ENCODE results near the gene CPNE2.

CPNE2 gene

GRCh38 chr16:57133886-57134285 lies 41.5 kb downstream of the CPNE2 start:
- H3K4me3 ChIP-seq (ENCODE audit: low read length): no peak overlapping the region
- no peak for DNase-seq
- WGBS (ENCODE audit: extremely low coverage, insufficient coverage, low lambda C conversion rate): no CpG with 5 or more reads among the region's 10 CpGs

GRCh38 chr16:57134982-57135381 lies 42.6 kb downstream of the CPNE2 start:
- no peak overlapping the region for H3K27ac ChIP-seq (ENCODE audit: low read depth, low read length)
- no peak overlapping the region for H4K5ac ChIP-seq (ENCODE audit: low read length)
- no peaks in the 10 kb centered on the region for H3K79me1 ChIP-seq (ENCODE audit: low read length)
- H2BK15ac ChIP-seq (replicated peaks; ENCODE audit: low read depth): no peak overlapping the region
- no peak overlapping the region for H4K8ac ChIP-seq (ENCODE audit: low read depth, low read length)
- no peak overlapping the region for H3K18ac ChIP-seq (ENCODE audit: low read length)
- no peaks in the 10 kb centered on the region for H3K79me2 ChIP-seq (ENCODE audit: control insufficient read depth, insufficient read depth, low read length)
- no peak overlapping the region for H2BK120ac ChIP-seq (ENCODE audit: low read depth, low read length)
- H3K4me1 ChIP-seq (ENCODE audit: control insufficient read depth, low read depth, low read length): no peaks in the 10 kb centered on the region
- H3K23ac ChIP-seq (ENCODE audit: low read length): no peak overlapping the region
- no peak overlapping the region for H3K9ac ChIP-seq (ENCODE audit: low read length)
- H2AK5ac ChIP-seq (ENCODE audit: low read length): no peak overlapping the region
- H3K4ac ChIP-seq (ENCODE audit: low read depth, low read length): no peak overlapping the region
- H3K4me2 ChIP-seq (ENCODE audit: low read length): no peak overlapping the region
- WGBS (ENCODE audit: extremely low coverage, insufficient coverage, low lambda C conversion rate): no CpG with 5 or more reads among the region's 2 CpGs
- H2BK5ac ChIP-seq (ENCODE audit: low read length): no peak overlapping the region
- DNase-seq: no peak
- no peak overlapping the region for H3K4me3 ChIP-seq (ENCODE audit: low read length)
- no peaks in the 10 kb centered on the region for H3K27me3 ChIP-seq (ENCODE audit: insufficient read depth, low read length, poor library complexity)
- H3K56ac ChIP-seq (ENCODE audit: low read length): no peak overlapping the region
- H3K36me3 ChIP-seq (ENCODE audit: control insufficient read depth, insufficient read depth, low read length): no peaks in the 10 kb centered on the region

More at GRCh38 chr16:57133886-57134285, 41.5 kb downstream of the CPNE2 start:
- no peak overlapping the region for H3K4ac ChIP-seq (ENCODE audit: low read depth, low read length)
- no peak overlapping the region for H3K56ac ChIP-seq (ENCODE audit: low read length)
- H3K18ac ChIP-seq (ENCODE audit: low read length): no peak overlapping the region
- no peak overlapping the region for H3K27ac ChIP-seq (ENCODE audit: low read depth, low read length)
- no peak overlapping the region for H3K23ac ChIP-seq (ENCODE audit: low read length)
- no peak overlapping the region for H4K5ac ChIP-seq (ENCODE audit: low read length)
- no peaks in the 10 kb centered on the region for H3K27me3 ChIP-seq (ENCODE audit: insufficient read depth, low read length, poor library complexity)
- H3K79me1 ChIP-seq (ENCODE audit: low read length): no peaks in the 10 kb centered on the region
- no peak overlapping the region for H3K9ac ChIP-seq (ENCODE audit: low read length)
- H3K4me2 ChIP-seq (ENCODE audit: low read length): no peak overlapping the region
- no peaks in the 10 kb centered on the region for H3K36me3 ChIP-seq (ENCODE audit: control insufficient read depth, insufficient read depth, low read length)
- no peaks in the 10 kb centered on the region for H3K79me2 ChIP-seq (ENCODE audit: control insufficient read depth, insufficient read depth, low read length)
- no peak overlapping the region for H4K8ac ChIP-seq (ENCODE audit: low read depth, low read length)
- no peak overlapping the region for H2BK120ac ChIP-seq (ENCODE audit: low read depth, low read length)
- H2BK15ac ChIP-seq (replicated peaks; ENCODE audit: low read depth): no peak overlapping the region
- H3K4me1 ChIP-seq (ENCODE audit: control insufficient read depth, low read depth, low read length): no peaks in the 10 kb centered on the region
- no peak overlapping the region for H2AK5ac ChIP-seq (ENCODE audit: low read length)
- H2BK5ac ChIP-seq (ENCODE audit: low read length): no peak overlapping the region

GRCh38 chr16:57137043-57137442 lies 44.7 kb downstream of the CPNE2 start:
- H3K36me3 ChIP-seq (ENCODE audit: control insufficient read depth, insufficient read depth, low read length): no peaks in the 10 kb centered on the region

GRCh38 chr16:57137566-57138273 lies 45.3 kb downstream of the CPNE2 start:
- Histone ChIP-seq H3K18ac (ENCODE audit: low read length) (no peak overlapping the region), H2BK5ac (ENCODE audit: low read length) (no peak overlapping the region), H2BK15ac (replicated peaks; ENCODE audit: low read depth) (no peak overlapping the region), H3K4me1 (ENCODE audit: control insufficient read depth, low read depth, low read length) (no peaks in the 10 kb centered on the region), H3K79me2 (ENCODE audit: control insufficient read depth, insufficient read depth, low read length) (no peaks in the 10 kb centered on the region), H4K5ac (ENCODE audit: low read length) (no peak overlapping the region), H2BK120ac (ENCODE audit: low read depth, low read length) (no peak overlapping the region), H3K9ac (ENCODE audit: low read length) (no peak overlapping the region), H3K4me2 (ENCODE audit: low read length) (no peak overlapping the region), H3K27ac (ENCODE audit: low read depth, low read length) (no peak overlapping the region), H3K4me3 (ENCODE audit: low read length) (no peak overlapping the region), H3K79me1 (ENCODE audit: low read length) (no peaks in the 10 kb centered on the region), H2AK5ac (ENCODE audit: low read length) (no peak overlapping the region), H3K56ac (ENCODE audit: low read length) (no peak overlapping the region), H3K4ac (ENCODE audit: low read depth, low read length) (no peak overlapping the region), H4K8ac (ENCODE audit: low read depth, low read length) (no peak overlapping the region), H3K27me3 (ENCODE audit: insufficient read depth, low read length, poor library complexity) (no peaks in the 10 kb centered on the region), H3K36me3 (ENCODE audit: control insufficient read depth, insufficient read depth, low read length) (no peaks in the 10 kb centered on the region), H3K23ac (ENCODE audit: low read length) (no peak overlapping the region)
- no CpG with 5 or more reads among the region's 10 CpGs for WGBS (ENCODE audit: extremely low coverage, insufficient coverage, low lambda C conversion rate)
- no peak for DNase-seq

More at GRCh38 chr16:57137043-57137442, 44.7 kb downstream of the CPNE2 start:
- H3K23ac ChIP-seq (ENCODE audit: low read length): no peak overlapping the region
- no peak overlapping the region for H4K8ac ChIP-seq (ENCODE audit: low read depth, low read length)
- no peak overlapping the region for H2BK5ac ChIP-seq (ENCODE audit: low read length)
- no peaks in the 10 kb centered on the region for H3K79me1 ChIP-seq (ENCODE audit: low read length)
- no peak overlapping the region for H4K5ac ChIP-seq (ENCODE audit: low read length)
- no peak overlapping the region for H2BK120ac ChIP-seq (ENCODE audit: low read depth, low read length)
- no peak overlapping the region for H3K4me2 ChIP-seq (ENCODE audit: low read length)
- WGBS (ENCODE audit: extremely low coverage, insufficient coverage, low lambda C conversion rate): no CpG with 5 or more reads among the region's 14 CpGs
- no peak overlapping the region for H3K18ac ChIP-seq (ENCODE audit: low read length)
- no peak overlapping the region for H3K27ac ChIP-seq (ENCODE audit: low read depth, low read length)
- H3K56ac ChIP-seq (ENCODE audit: low read length): no peak overlapping the region
- no peaks in the 10 kb centered on the region for H3K79me2 ChIP-seq (ENCODE audit: control insufficient read depth, insufficient read depth, low read length)
- no peaks in the 10 kb centered on the region for H3K27me3 ChIP-seq (ENCODE audit: insufficient read depth, low read length, poor library complexity)
- no peak overlapping the region for H3K9ac ChIP-seq (ENCODE audit: low read length)
- H2BK15ac ChIP-seq (replicated peaks; ENCODE audit: low read depth): no peak overlapping the region
- no peaks in the 10 kb centered on the region for H3K4me1 ChIP-seq (ENCODE audit: control insufficient read depth, low read depth, low read length)
- H3K4me3 ChIP-seq (ENCODE audit: low read length): no peak overlapping the region
- no peak for DNase-seq
- no peak overlapping the region for H3K4ac ChIP-seq (ENCODE audit: low read depth, low read length)
- no peak overlapping the region for H2AK5ac ChIP-seq (ENCODE audit: low read length)

GRCh38 chr16:57138281-57138935 lies 46.0 kb downstream of the CPNE2 start:
- Histone ChIP-seq H3K18ac (ENCODE audit: low read length) (no peak overlapping the region), H2BK120ac (ENCODE audit: low read depth, low read length) (no peak overlapping the region), H4K5ac (ENCODE audit: low read length) (no peak overlapping the region), H2BK5ac (ENCODE audit: low read length) (no peak overlapping the region), H3K4me2 (ENCODE audit: low read length) (no peak overlapping the region), H3K23ac (ENCODE audit: low read length) (no peak overlapping the region), H3K27me3 (ENCODE audit: insufficient read depth, low read length, poor library complexity) (no peaks in the 10 kb centered on the region), H4K8ac (ENCODE audit: low read depth, low read length) (no peak overlapping the region), H3K4me1 (ENCODE audit: control insufficient read depth, low read depth, low read length) (no peaks in the 10 kb centered on the region), H2BK15ac (replicated peaks; ENCODE audit: low read depth) (no peak overlapping the region), H3K27ac (ENCODE audit: low read depth, low read length) (no peak overlapping the region), H3K4ac (ENCODE audit: low read depth, low read length) (no peak overlapping the region), H2AK5ac (ENCODE audit: low read length) (no peak overlapping the region), H3K4me3 (ENCODE audit: low read length) (no peak overlapping the region), H3K36me3 (ENCODE audit: control insufficient read depth, insufficient read depth, low read length) (no peaks in the 10 kb centered on the region), H3K56ac (ENCODE audit: low read length) (no peak overlapping the region), H3K79me2 (ENCODE audit: control insufficient read depth, insufficient read depth, low read length) (no peaks in the 10 kb centered on the region), H3K9ac (ENCODE audit: low read length) (no peak overlapping the region), H3K79me1 (ENCODE audit: low read length) (no peaks in the 10 kb centered on the region)
- no CpG with 5 or more reads among the region's 10 CpGs for WGBS (ENCODE audit: extremely low coverage, insufficient coverage, low lambda C conversion rate)
- DNase-seq: no peak

Measured in mesendoderm (in vitro differentiated cells).